Measurements from ENCODE around the gene PNKD. TPM values are rescaled to one million over a fixed set of nuclear protein-coding genes. Genes with fewer than 3 reads are reported as not detected.

The PNKD gene
- total and polyA plus RNA-seq, 2 experiments from 2014 or later: 28.2 to 83.3 TPM

- Histone ChIP-seq H3K4me1 (ENCODE audit: insufficient read depth) (no peaks in the 10 kb centered on the region), H3K9me2 (ENCODE audit: insufficient read depth) (no peaks in the 10 kb centered on the region), H3K27ac (ENCODE audit: low read depth) (no peak overlapping the region), H2AFZ (peak overlapping the region; percentile 97), H3F3A (replicated peaks; ENCODE audit: low read depth) (peaks cover 8% of the 10 kb centered on the region; the same call in 1 of the 2 replicates), H3K4me3 (peak overlapping the region; percentile 85), H3K79me2 (replicated peaks; ENCODE audit: insufficient read depth) (no peaks in the 10 kb centered on the region), H3K36me3 (ENCODE audit: insufficient read depth) (no peaks in the 10 kb centered on the region), H4K20me1 (replicated peaks; ENCODE audit: insufficient read depth) (no peaks in the 10 kb centered on the region), H3K27me3 (ENCODE audit: insufficient read depth) (no peaks in the 10 kb centered on the region), H3K4me2 (peak overlapping the region; percentile 96)
- H3K27ac Mint-ChIP-seq: no peak overlapping the region
- DNase-seq (ENCODE audit: low spot score): peak; percentile 72
- peak; percentile 68 for ATAC-seq
- no peaks in the 10 kb centered on the region for H3K9me3 Mint-ChIP-seq
- peaks cover 23% of the 10 kb centered on the region for H3K27me3 Mint-ChIP-seq (ENCODE audit: insufficient read depth, low read depth, poor library complexity)
- TF ChIP-seq JUNB (IDR thresholded peaks at IDR 0.05; ENCODE audit: unreplicated experiment) (no peak), CTCF (conservative IDR thresholded peaks at IDR 0.05; ENCODE audit: low read depth in 2 of 2) (peak in 1 of 2 experiments; percentile 29; a peak in 2 of 4 replicates)
- no peaks in the 10 kb centered on the region for H3K36me3 Mint-ChIP-seq (ENCODE audit: low read depth)
- peaks cover 4% of the 10 kb centered on the region; the same call in 2 of the 3 replicates for H3K4me1 Mint-ChIP-seq
- H3K4me3 Mint-ChIP-seq: peak overlapping the region; percentile 77
Observed at GRCh38 chr2:218368621-218369153, 98.4 kb downstream of the PNKD start.

- H2AFZ ChIP-seq: no peak overlapping the region
- no peaks in the 10 kb centered on the region for H3K9me2 ChIP-seq (ENCODE audit: insufficient read depth)
- no peak overlapping the region for H3K27ac ChIP-seq (ENCODE audit: low read depth)
- H3K27me3 ChIP-seq (ENCODE audit: insufficient read depth): no peaks in the 10 kb centered on the region
- Mint-ChIP-seq H3K27me3 (ENCODE audit: insufficient read depth, low read depth, poor library complexity) (peaks cover 23% of the 10 kb centered on the region), H3K9me3 (no peaks in the 10 kb centered on the region), H3K27ac (no peak overlapping the region), H3K4me1 (peaks cover 4% of the 10 kb centered on the region; the same call in 2 of the 3 replicates), H3K4me3 (no peak overlapping the region), H3K36me3 (ENCODE audit: low read depth) (no peaks in the 10 kb centered on the region)
- ATAC-seq (no peak), DNase-seq (ENCODE audit: low spot score) (no peak)
- no peaks in the 10 kb centered on the region for H4K20me1 ChIP-seq (replicated peaks; ENCODE audit: insufficient read depth)
- no peaks in the 10 kb centered on the region for H3K79me2 ChIP-seq (replicated peaks; ENCODE audit: insufficient read depth)
- TF ChIP-seq REST (IDR thresholded peaks at IDR 0.05; ENCODE audit: unreplicated experiment) (no peak), ZNF462 (CRISPR knock-in tag; IDR thresholded peaks at IDR 0.05) (no peak), NANOG (IDR thresholded peaks at IDR 0.05; ENCODE audit: borderline replicate concordance) (no peak), STAT1 (IDR thresholded peaks at IDR 0.05; ENCODE audit: unreplicated experiment) (no peak), EZH2phosphoT487 (IDR thresholded peaks at IDR 0.05; ENCODE audit: unreplicated experiment) (no peak), ZNF331 (CRISPR knock-in tag; IDR thresholded peaks at IDR 0.05; ENCODE audit: low read depth) (no peak), JUNB (IDR thresholded peaks at IDR 0.05; ENCODE audit: unreplicated experiment) (no peak), ZNF114 (CRISPR knock-in tag; IDR thresholded peaks at IDR 0.05) (no peak), POLR2AphosphoS5 (IDR thresholded peaks at IDR 0.05; ENCODE audit: low read depth) (no peak), CREB1 (CRISPR knock-in tag; IDR thresholded peaks at IDR 0.05; ENCODE audit: low read depth) (no peak)
- no peak overlapping the region for H3K4me3 ChIP-seq
- peaks cover 8% of the 10 kb centered on the region; the same call in 1 of the 2 replicates for H3F3A ChIP-seq (replicated peaks; ENCODE audit: low read depth)
- peak overlapping the region; percentile 96; the same call in 1 of the 2 replicates for H3K4me2 ChIP-seq
- H3K36me3 ChIP-seq (ENCODE audit: insufficient read depth): no peaks in the 10 kb centered on the region
- no peaks in the 10 kb centered on the region for H3K4me1 ChIP-seq (ENCODE audit: insufficient read depth)
Observed at GRCh38 chr2:218369330-218369729, 99.0 kb downstream of the PNKD start.
